Measurements from ENCODE around the gene ELF4. TPM values are rescaled to one million over a fixed set of nuclear protein-coding genes. Genes with fewer than 3 reads are reported as not detected.

Gene ELF4
- total RNA-seq, 6 experiments from 2014 or later = 21.9 to 35.9 (median 31.4) TPM

- H3K27ac Mint-ChIP-seq = peak overlapping the region; percentile 26; the same call in 1 of the 2 replicates
- no peak overlapping the region for H3K4me3 Mint-ChIP-seq
- TF ChIP-seq CTCF (IDR thresholded peaks at IDR 0.05) = no peak
- no peaks in the 10 kb centered on the region for H3K9me3 Mint-ChIP-seq
- H3K4me1 Mint-ChIP-seq (ENCODE audit: low read depth) = peaks cover 51% of the 10 kb centered on the region
- DNase-seq = no peak
- H3K36me3 Mint-ChIP-seq (ENCODE audit: low read depth) = no peaks in the 10 kb centered on the region
- no peaks in the 10 kb centered on the region for H3K27me3 Mint-ChIP-seq (ENCODE audit: insufficient read depth)
Measured at GRCh38 chrX:130114141-130114588, 3.9 kb upstream of the ELF4 start.

GRCh38 chrX:130111220-130112154, 1.2 kb upstream of the ELF4 start:
- Mint-ChIP-seq H3K4me3 (peak overlapping the region; percentile 64), H3K36me3 (ENCODE audit: low read depth) (no peaks in the 10 kb centered on the region), H3K9me3 (no peaks in the 10 kb centered on the region), H3K27me3 (ENCODE audit: insufficient read depth) (no peaks in the 10 kb centered on the region), H3K4me1 (ENCODE audit: low read depth) (peaks cover 49% of the 10 kb centered on the region), H3K27ac (peak overlapping the region; percentile 72)
- no peak for TF ChIP-seq CTCF (IDR thresholded peaks at IDR 0.05)
- no peak for DNase-seq

- no peaks in the 10 kb centered on the region for H3K36me3 Mint-ChIP-seq (ENCODE audit: low read depth)
- no peaks in the 10 kb centered on the region for H3K9me3 Mint-ChIP-seq
- H3K27me3 Mint-ChIP-seq (ENCODE audit: insufficient read depth) = no peaks in the 10 kb centered on the region
- DNase-seq = peak; percentile 19
- peak overlapping the region; percentile 83 for H3K27ac Mint-ChIP-seq
- H3K4me3 Mint-ChIP-seq = peak overlapping the region; percentile 92
- TF ChIP-seq CTCF (IDR thresholded peaks at IDR 0.05) = no peak
- peaks cover 51% of the 10 kb centered on the region for H3K4me1 Mint-ChIP-seq (ENCODE audit: low read depth)
Measured at GRCh38 chrX:130109429-130110378, 593 bp downstream of the ELF4 start.

- Mint-ChIP-seq H3K27me3 (ENCODE audit: insufficient read depth) (no peaks in the 10 kb centered on the region), H3K27ac (peak overlapping the region; percentile 83), H3K4me3 (peak overlapping the region; percentile 92), H3K4me1 (ENCODE audit: low read depth) (peaks cover 49% of the 10 kb centered on the region), H3K9me3 (no peaks in the 10 kb centered on the region), H3K36me3 (ENCODE audit: low read depth) (no peaks in the 10 kb centered on the region)
- DNase-seq = peak; percentile 36
- 0 out of 2 replicates have a peak, but pooled peaks have one; percentile 15 for TF ChIP-seq CTCF (IDR thresholded peaks at IDR 0.05)
Measured at GRCh38 chrX:130108647-130109428, 1.5 kb downstream of the ELF4 start.

- Mint-ChIP-seq H3K4me3 (no peak overlapping the region; the same call in 1 of the 2 replicates), H3K27me3 (ENCODE audit: insufficient read depth) (no peaks in the 10 kb centered on the region), H3K27ac (peak overlapping the region; percentile 42), H3K36me3 (ENCODE audit: low read depth) (peaks cover under 1% of the 10 kb centered on the region; the same call in 1 of the 2 replicates), H3K9me3 (no peaks in the 10 kb centered on the region), H3K4me1 (ENCODE audit: low read depth) (peaks cover 42% of the 10 kb centered on the region)
- no peak for TF ChIP-seq CTCF (IDR thresholded peaks at IDR 0.05)
- DNase-seq = no peak
Measured at GRCh38 chrX:130106071-130106470, 4.2 kb downstream of the ELF4 start.

Data from HFFc6 (cell line).